HFF-Myc (cell line): ENCODE results near the gene NELL1.

ENCODE experiments used
- DNase-seq: peaks from one replicate; pipeline ENCODE4 v3.0.0-alpha.2; 2011; ENCODE audit warnings: low read depth; ENCODE audit errors: extremely low read depth
- H3K4me3 ChIP-seq: replicated peaks from 2 replicates; pipeline ENCODE4 v1.5.1; 2011; ENCODE audit warnings: low read depth, mild to moderate bottlenecking, control low read depth, low read length
- TF ChIP-seq, protein P1 (sequence below): IDR thresholded peaks from 2 replicates; pipeline ENCODE4 v1.5.1; 2012; ENCODE audit warnings: mild to moderate bottlenecking, low read depth, low read length, control low read depth; ENCODE audit errors: missing control alignments

NELL1 gene

GRCh38 chr11:21053466-21053865, 384.1 kb downstream of the NELL1 start:
- DNase-seq: no peak
- TF ChIP-seq, protein P1, sequence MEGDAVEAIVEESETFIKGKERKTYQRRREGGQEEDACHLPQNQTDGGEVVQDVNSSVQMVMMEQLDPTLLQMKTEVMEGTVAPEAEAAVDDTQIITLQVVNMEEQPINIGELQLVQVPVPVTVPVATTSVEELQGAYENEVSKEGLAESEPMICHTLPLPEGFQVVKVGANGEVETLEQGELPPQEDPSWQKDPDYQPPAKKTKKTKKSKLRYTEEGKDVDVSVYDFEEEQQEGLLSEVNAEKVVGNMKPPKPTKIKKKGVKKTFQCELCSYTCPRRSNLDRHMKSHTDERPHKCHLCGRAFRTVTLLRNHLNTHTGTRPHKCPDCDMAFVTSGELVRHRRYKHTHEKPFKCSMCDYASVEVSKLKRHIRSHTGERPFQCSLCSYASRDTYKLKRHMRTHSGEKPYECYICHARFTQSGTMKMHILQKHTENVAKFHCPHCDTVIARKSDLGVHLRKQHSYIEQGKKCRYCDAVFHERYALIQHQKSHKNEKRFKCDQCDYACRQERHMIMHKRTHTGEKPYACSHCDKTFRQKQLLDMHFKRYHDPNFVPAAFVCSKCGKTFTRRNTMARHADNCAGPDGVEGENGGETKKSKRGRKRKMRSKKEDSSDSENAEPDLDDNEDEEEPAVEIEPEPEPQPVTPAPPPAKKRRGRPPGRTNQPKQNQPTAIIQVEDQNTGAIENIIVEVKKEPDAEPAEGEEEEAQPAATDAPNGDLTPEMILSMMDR: no peak
- H3K4me3 ChIP-seq: no peak overlapping the region

- no peak for DNase-seq
- no peak overlapping the region for H3K4me3 ChIP-seq
- TF ChIP-seq, protein P1: no peak
Observed at GRCh38 chr11:21056644-21057043, 387.3 kb downstream of the NELL1 start.

DNA sequence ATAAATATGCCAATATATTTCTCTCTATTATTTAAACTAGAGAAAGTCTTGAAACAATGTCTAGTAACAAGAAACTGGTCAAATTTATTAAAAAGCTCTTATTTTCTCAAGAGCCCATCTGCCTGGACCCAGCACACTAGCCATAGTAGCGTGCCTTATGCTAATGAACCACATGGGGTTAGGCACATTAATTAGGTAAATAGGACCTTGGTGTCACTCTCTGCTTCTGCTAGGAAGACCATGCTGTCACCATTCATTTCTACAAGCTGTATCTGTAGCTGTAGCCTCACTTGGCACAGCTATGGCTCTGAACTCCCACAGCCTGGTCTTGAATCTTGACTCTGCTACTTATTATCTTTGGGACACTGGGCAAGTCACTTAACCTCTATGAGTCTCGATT, 390.5 kb downstream of the NELL1 start:
- no peak overlapping the region for H3K4me3 ChIP-seq
- DNase-seq: no peak
- TF ChIP-seq, protein P1: no peak

DNA sequence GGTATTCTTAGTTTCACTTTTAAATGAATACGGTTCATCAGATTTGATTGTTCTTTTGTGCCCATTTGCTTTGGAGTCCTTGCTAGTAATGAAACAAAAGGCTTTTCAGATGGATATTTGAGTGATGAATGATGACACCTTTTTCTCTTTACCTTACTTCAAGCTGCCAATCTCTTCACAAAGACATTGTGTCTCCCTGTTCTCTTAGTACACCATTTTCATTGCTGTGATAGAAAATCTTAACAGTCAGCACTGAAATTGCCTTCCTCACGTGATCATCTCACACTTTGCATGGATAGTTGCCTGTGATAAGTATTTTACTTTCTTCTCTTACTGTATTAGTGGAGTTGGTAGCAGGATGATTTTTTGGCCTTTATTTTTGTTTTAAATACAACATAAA, 396.6 kb downstream of the NELL1 start:
- TF ChIP-seq, protein P1: no peak
- no peak overlapping the region for H3K4me3 ChIP-seq
- no peak for DNase-seq

- TF ChIP-seq, protein P1: no peak
- H3K4me3 ChIP-seq: no peak overlapping the region
- no peak for DNase-seq
Observed at GRCh38 chr11:21068886-21069285, 399.5 kb downstream of the NELL1 start.

DNA sequence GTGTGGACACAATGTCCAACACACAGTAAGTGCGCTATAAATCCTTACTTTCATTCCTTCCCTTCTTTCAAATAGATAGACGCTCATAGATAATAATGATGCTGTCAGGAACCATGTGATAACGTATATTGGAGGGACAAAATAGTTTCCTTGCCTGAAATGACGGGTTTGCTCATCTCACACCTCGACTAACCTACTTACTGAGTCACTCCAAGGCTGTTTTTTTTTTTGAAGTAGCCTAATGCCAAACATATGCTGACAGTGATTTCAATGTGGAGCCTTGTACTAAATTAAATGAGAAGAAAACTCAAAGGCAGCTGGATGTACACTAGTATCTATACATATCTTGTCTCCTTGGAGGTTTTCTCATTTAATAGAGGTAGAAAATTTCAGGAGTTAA, 400.5 kb downstream of the NELL1 start:
- DNase-seq: no peak
- H3K4me3 ChIP-seq: no peak overlapping the region
- TF ChIP-seq, protein P1: no peak

DNA sequence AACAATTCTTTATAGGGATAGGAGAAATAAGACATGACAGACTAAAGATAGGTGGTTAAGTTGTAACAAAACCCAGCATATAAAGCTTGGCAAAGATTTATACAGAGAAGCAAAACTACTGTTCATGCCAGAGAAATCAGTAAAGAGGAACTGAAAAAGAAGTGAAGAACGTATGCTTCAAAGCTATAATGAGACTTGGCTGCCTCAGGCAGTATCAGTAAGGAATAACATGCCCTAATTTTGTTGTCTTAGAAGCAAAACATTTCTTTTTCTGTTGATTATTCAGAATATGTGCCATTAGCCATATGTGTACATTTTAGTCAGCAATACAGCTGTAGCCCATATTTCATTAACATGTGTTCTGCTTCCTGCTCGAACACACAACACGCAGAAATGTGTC, 403.2 kb downstream of the NELL1 start:
- DNase-seq: no peak
- TF ChIP-seq, protein P1: no peak
- H3K4me3 ChIP-seq: no peak overlapping the region
